NCI-H1436 (cell line): ENCODE results near the gene IFNL2.
"Not testable (repeated sequence)": the region's sequence is repeated elsewhere in the genome, so short reads cannot be mapped to it uniquely, and the experiment has no call there.

Experiments used
- DNase-seq: peaks from one replicate; lab custom pipeline; 2025; lab: John Stamatoyannopoulos, UW

The IFNL2 gene

DNA sequence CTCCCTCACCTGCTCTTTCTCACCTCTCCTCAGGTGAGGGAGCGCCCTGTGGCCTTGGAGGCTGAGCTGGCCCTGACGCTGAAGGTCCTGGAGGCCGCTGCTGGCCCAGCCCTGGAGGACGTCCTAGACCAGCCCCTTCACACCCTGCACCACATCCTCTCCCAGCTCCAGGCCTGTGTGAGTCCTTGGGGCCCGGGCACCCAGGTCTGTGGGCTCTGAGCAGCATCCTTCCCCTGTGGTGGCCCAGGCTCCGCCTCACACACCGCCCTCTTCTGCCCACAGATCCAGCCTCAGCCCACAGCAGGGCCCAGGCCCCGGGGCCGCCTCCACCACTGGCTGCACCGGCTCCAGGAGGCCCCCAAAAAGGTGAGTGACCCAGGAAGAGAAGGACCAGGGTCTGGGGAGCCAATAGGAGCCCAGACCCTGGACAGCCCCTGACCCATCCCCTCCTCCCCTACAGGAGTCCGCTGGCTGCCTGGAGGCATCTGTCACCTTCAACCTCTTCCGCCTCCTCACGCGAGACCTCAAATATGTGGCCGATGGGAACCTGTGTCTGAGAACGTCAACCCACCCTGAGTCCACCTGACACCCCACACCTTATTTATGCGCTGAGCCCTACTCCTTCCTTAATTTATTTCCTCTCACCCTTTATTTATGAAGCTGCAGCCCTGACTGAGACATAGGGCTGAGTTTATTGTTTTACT lies 29.9 kb downstream of the IFNL2 start:
- no peak for DNase-seq

- DNase-seq = no peak
These were observed 31.2 kb downstream of the IFNL2 start for GRCh38 chr19:39299404-39299803.

DNA sequence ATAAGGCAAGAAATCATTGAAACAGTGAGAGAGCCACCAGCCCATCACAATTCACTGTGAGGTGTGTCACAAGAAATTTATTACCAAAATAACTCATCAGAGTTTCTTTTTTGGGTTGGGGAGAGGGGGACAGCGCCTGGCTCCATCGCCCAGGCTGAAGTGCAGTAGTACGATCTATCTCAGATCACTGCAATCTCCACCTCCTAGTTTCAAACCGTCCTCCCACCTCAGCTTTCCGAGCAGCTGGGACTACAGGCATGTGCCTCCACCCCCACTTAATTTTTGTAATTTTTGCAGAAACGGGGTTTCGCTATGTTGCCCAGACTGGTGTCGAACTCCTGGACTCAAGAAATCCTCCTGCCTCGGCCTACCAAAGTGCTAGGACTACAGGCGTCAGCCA lies 31.6 kb downstream of the IFNL2 start:
- no peak for DNase-seq

DNA sequence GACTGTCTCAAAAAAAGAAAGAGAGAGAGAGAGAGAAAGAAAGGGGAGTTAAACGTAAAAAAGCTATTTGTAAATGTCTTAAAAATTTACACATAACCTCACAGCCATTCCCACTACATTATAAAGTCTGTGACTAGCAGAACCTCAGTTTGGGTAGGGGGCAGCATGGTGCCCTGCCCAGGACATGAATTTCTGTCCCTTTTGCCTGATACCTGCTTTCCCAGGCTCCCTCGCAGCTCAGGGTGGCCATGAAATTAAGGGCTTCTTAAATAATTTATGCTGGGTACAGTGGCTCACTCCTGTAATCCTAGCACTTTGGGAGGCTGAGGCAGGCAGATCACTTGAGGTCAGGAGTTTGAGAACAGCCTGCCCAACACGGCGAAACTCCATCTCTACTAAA lies 32.8 kb downstream of the IFNL2 start:
- no peak for DNase-seq

- no peak for DNase-seq
These were observed 33.4 kb downstream of the IFNL2 start for GRCh38 chr19:39301562-39301961.

DNA sequence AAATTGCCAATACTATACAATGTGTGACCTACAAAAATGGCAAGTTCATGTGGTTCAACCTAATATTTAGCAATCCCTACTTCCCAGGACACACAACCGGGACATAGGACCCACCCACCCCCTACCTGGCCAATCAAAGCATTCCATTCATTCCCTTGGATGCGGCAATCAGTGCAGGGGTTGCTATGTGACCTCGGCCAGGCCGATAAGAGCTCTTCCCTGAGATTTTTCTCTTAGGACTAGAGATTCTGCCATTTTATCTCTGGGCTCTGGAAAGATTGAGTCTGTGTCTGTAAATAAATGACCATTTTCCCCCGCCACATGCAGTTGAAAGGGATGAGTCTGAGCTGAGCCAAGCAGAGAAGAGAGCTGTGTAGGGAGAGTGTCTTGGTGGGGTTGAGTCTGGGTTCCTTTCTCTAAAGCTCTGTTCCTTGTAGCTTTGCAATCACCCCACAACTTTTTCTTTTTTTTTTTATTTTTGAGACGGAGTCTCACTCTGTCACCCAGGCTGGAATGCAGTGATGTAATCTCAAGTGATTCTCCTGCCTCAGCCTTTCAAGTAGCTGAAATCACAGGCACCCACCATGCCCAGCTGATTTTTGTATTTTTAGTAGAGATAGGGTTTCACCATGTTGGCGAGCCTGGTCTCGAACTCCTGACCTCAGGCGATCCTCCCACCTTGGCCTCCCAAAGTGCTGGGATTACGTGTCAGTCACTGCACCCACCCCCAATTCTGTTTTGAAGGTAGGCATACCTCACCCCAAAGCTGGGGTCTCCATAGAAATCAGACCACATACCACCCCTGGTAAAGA lies 35.4 kb downstream of the IFNL2 start:
- DNase-seq = no peak

DNA sequence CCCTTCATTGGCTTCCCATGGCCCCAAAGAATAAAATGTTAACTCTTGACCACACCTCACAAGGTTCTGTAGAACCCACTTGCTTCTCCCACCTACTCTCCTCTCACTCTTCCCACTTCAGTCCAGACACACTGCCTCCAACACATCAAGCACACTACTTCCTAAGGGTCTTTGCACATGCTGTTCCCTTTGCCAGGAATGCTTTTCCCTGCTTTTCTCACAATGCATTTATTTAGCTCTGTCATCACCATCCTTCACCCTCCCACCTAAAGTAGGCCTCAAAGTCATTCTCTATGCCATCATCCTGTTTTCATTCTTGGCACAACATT lies 36.0 kb downstream of the IFNL2 start:
- no peak for DNase-seq

DNA sequence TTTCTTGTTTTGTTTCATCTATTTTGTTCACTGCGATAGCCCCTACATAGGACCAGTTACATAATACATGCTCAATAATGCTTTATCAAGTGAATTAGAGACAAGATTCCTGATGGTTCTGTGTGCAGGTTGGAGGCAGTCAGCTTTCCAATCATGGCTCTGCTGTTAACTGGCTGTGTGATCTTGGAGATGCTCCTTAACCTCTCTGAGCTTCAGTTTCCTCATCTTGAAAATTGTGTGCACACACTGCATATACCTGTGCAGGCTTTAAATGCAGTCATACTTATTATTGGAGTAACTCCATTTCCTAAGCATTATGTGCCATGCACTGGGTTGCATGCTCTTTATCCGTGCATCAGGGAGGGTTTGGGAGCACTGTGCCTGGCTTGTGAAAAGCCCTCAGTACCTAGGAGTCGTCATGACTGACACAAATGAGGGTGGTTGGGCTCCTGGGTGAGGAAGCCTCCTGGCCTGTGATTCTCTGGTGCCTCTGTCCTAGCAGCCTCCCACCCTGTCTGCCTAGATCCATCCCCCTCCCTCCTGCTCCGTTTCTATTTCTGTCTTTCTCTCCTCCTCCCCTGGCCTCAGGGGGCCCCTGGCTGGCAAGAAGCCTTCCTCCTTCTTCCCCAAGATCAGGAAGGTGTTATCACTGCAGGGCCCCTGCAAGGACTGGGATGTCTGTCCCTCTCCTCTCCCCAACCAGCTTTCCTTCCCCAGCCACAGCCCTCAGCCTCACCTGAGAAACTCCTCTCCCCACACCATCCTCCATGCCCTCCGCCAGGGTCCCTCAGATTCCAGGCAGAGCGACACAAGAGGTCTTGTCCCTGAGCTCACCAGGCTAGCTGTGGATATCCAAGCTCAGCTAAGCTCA lies 36.7 kb downstream of the IFNL2 start:
- no peak for DNase-seq

- no peak for DNase-seq
These were observed 37.9 kb downstream of the IFNL2 start for GRCh38 chr19:39306075-39306474.

- peak; percentile 51 for DNase-seq
These were observed 39.0 kb downstream of the IFNL2 start for GRCh38 chr19:39307046-39307821.

DNA sequence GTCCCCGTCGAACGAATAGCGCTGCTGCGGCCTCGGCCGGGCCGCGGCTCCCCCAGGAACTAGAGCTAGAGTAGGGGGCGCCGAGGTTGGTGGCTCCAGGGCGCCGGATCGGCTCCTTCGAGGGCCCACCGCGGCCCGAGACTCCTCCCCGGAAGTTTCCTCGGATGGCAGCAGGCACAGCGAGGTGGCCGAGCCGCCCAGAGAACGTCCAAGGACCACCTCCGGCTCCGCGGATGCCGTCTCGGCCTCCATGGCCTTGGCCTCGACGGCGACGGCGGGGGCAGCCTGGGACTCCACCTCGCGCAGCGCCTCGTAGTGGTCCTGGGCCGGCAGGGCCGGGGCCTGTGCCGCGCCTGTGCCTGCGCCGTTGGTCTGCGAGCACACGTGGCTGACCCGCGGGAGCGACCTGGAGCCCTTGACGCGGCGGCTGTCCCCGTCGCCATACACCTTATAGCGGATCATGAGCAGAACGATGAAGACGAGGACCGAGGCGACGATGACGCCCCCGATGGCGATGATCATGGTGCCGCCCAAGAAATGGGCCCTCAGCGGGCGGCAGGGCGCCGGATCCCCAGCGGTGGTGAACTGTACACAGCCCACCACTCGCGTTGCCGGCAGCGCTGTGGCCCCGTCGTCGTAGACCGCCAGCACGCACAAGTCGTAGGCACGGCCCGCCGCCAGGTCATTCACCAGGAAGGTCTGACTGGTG lies 39.8 kb downstream of the IFNL2 start:
- no peak for DNase-seq

DNA sequence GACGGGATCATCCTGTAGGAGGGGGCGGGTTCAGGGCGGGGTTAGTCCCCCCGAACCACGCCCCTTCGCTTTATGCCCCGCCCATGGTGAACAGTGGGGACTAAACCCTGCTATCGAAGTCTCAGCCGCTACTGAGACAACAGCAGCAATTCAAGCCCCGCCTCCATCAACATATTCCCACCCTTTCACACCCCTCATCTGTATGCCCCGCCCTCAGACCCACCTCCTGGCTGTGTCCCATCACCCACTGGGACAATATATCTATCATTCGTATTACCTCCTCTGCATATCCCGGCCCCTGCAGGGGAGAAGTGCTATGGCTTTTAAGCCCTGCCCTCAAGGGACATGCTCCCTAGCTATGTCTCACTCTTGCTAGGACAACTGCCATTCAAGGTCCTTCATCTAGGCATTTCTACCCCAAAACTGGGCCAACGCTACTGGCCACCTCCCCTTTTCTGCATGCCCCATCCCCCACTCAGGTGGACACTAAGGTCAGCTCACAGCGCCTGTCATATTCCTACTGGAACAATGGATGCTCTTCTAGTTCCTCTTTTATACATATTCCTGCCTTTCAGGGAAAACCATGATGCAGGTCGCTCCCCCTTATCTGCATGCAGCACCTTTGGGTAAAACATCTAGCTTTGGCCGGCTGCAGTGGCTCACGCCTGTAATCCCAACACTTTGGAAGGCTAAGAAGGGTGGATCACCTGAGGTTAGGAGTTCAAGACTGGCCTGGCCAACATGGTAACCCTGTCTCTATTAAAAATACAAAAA lies 40.5 kb downstream of the IFNL2 start:
- DNase-seq = no peak

DNA sequence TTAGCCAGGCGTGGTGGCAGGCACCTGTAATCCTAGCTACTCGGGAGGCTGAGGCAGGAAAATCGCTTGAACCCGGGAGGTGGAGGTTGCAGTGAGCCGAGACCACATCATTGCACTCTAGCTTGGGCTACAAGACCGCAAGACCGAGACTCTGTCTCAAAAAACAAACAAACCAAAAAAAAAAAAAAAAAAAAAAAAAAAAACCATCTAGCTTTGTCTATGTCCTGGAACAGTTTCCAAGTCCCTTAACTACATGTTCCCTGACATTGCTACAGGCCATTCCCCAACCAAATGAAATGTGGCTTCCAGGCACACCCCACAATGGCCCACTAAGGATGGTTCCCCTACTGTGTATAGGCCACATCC lies 41.1 kb downstream of the IFNL2 start:
- not testable (repeated sequence) for DNase-seq

DNA sequence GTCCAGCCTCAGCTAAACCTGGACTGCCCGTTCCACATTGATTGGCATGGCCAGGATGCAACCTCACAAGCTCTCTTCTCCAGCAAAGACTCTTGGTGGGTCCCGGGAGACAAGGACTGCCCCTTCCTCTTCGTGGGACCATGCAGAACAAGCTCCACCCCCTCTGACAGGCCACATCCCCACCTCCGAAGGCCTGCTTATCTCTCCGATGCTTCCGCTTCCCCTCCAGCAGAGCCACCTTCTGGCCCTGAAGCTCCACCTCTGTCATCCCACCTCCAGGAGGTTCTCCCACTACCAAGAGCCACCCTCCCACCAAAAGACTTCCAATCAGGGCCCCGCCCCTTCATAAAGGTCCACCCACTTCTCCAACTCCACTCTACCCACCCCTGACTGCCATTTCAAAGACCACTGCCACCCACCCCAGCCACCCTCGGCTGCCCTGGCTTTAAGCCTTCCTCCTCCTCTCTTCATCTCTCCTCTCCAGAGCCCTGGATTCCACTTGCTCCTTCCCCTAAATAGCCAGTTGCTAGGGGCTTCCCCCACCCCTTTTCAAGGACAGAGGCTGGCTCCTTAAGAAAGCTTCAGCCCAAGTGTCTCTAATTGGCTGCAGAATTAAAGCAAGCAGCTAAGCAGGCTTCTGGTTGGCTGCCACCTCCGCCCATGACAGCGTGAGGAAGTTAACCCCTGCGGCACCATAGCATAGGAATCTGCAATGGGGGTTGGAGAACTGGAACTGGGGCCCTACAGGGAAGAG lies 42.5 kb downstream of the IFNL2 start:
- no peak for DNase-seq

DNA sequence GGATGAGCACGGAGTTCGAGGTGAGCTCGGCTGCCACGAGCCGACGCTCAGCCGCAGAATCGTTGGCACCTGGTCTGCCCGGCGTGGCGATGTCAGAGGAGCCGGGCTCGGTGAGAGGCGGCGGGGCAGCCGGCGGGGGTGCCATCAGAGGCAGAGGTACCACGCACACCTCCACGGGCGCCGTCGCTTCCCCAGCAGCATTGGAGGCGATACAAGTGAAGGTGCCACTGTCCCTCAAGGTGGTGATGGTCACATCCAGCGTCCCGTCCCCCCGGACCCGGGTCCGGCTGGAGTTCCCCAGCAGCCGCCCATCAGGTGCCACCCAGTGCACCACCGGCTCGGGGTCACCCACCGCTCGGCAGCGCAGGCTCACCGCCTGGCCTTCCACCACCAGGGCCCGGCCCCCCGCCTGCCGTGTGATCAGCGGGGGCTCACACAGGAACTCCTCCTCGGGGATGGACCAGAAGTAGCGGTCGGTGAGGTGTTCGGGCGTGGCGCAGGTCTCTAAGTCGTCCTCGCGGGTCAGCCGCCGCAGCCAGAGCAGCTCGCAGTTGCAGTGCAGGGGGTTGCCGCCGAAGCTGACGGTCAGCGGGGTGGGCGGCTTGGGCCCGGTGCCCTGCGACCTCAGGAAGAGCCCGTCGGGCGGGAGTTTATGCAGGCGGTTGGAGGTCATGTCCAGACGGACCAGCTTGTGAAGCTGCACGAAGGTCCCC lies 46.0 kb downstream of the IFNL2 start:
- DNase-seq = no peak

- DNase-seq = no peak
These were observed 47.7 kb downstream of the IFNL2 start for GRCh38 chr19:39315933-39316332.

- no peak for DNase-seq
These were observed 48.6 kb downstream of the IFNL2 start for GRCh38 chr19:39316627-39317321.

GRCh38 chr19:39317476-39317875 lies 49.3 kb downstream of the IFNL2 start:
- DNase-seq = no peak

DNA sequence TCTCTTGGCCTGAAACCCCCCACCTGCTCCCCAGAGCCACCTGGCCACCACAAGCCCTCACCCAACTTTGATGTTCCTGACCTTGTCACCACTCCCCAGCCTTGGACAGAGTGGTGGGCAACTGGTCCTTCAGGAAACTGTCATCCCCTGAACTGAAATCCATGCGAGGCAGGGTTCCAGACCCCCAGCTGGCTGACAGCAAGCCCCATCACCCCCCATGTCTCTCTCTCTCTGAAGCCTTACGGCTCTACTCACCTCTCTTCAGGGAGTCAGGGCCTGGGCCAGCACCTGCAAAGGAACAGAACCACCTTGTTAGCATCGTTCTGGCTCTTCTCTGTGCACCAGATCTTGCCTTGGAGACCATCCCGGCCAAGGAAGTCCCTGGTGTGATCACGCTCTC lies 49.9 kb downstream of the IFNL2 start:
- DNase-seq = no peak
